ENCODE data around the gene NUDCD3. TPM values are rescaled to one million over a fixed set of nuclear protein-coding genes. Genes with fewer than 3 reads are reported as not detected.
"Not testable (repeated sequence)": the region's sequence is repeated elsewhere in the genome, so short reads cannot be mapped to it uniquely, and the experiment has no call there.

The NUDCD3 gene
- total and polyA plus RNA-seq, 4 experiments from 2014 or later: 55.2 to 108 (median 80.9) TPM

- H3K36me3 ChIP-seq (ENCODE audit: insufficient read depth, low read length): no peaks in the 10 kb centered on the region
- Mint-ChIP-seq H3K36me3 (peaks cover 6 to 10% of the 10 kb centered on the region in 2 donors), H3K4me3 (no peak overlapping the region), H3K27me3 (no peaks in the 10 kb centered on the region), H3K27ac (peak overlapping the region in 3 of 7 donors; percentile 17 to 94 (median 25)), H3K4me1 (peaks cover 51 to 81% (median 58%) of the 10 kb centered on the region in 4 donors), H3K9me3 (no peaks in the 10 kb centered on the region)
- CTCF ChIA-PET (ENCODE audit: partially characterized antibody): no interaction called here
- no peaks in the 10 kb centered on the region for H3K9me3 ChIP-seq (ENCODE audit: control insufficient read depth in 1 of 2, low read length in 2 of 2)
- no peaks in the 10 kb centered on the region for H3K27me3 ChIP-seq (ENCODE audit: insufficient read depth, low read length)
- intact Hi-C loops (cut with micrococcal nuclease): no loop called here
- DNase-seq: no peak
- H3K27ac ChIP-seq (ENCODE audit: low read depth, low read length): no peak overlapping the region
- peaks cover 17% of the 10 kb centered on the region for H3K4me1 ChIP-seq (ENCODE audit: insufficient read depth, low read length)
- POLR2A ChIA-PET (ENCODE audit: partially characterized antibody): interaction anchor here (1.3 kb wide), 1 partner anchor 23 kb away, joined by 4 read pairs; no protein-coding TSS in a partner anchor
- H3K4me3 ChIP-seq (ENCODE audit: low read length in 2 of 2): no peak overlapping the region
Measured at GRCh38 chr7:44438816-44439215, 51.6 kb downstream of the NUDCD3 start.

GRCh38 chr7:44434201-44434600 lies 56.3 kb downstream of the NUDCD3 start:
- peaks cover 3 to 19% of the 10 kb centered on the region in 2 donors for H3K36me3 Mint-ChIP-seq

GRCh38 chr7:44433255-44434022 lies 57.0 kb downstream of the NUDCD3 start:
- Mint-ChIP-seq H3K27me3 (no peaks in the 10 kb centered on the region), H3K4me3 (no peak overlapping the region), H3K27ac (peak overlapping the region in 6 of 7 donors; percentile 7 to 70 (median 15)), H3K9me3 (no peaks in the 10 kb centered on the region), H3K4me1 (peaks cover 39 to 84% (median 49%) of the 10 kb centered on the region in 4 donors), H3K36me3 (peaks cover 3 to 22% of the 10 kb centered on the region in 2 donors)
- peaks cover 5% of the 10 kb centered on the region for H3K36me3 ChIP-seq (ENCODE audit: insufficient read depth, low read length)
- no peak for DNase-seq
- intact Hi-C loops (cut with micrococcal nuclease): no loop called here
- CTCF ChIA-PET (ENCODE audit: partially characterized antibody): interaction anchor here (1.5 to 1.6 kb wide), 3 partner anchors 10 to 29 kb away, joined by 3 to 7 read pairs (median 4); no protein-coding TSS in a partner anchor
- no peaks in the 10 kb centered on the region for H3K9me3 ChIP-seq (ENCODE audit: control insufficient read depth in 1 of 2, low read length in 2 of 2)
- H3K4me1 ChIP-seq (ENCODE audit: insufficient read depth, low read length): peaks cover 12% of the 10 kb centered on the region
- no peak overlapping the region for H3K4me3 ChIP-seq (ENCODE audit: low read length in 2 of 2)
- no peak overlapping the region for H3K27ac ChIP-seq (ENCODE audit: low read depth, low read length)
- no peaks in the 10 kb centered on the region for H3K27me3 ChIP-seq (ENCODE audit: insufficient read depth, low read length)
- POLR2A ChIA-PET (ENCODE audit: partially characterized antibody): interaction anchor here (1.5 kb wide), 1 partner anchor 56 kb away, joined by 5 read pairs; no protein-coding TSS in a partner anchor

More at GRCh38 chr7:44434201-44434600, 56.3 kb downstream of the NUDCD3 start:
- Mint-ChIP-seq H3K4me3 (no peak overlapping the region), H3K27ac (peak overlapping the region in 6 of 7 donors; percentile 13 to 72 (median 58)), H3K27me3 (no peaks in the 10 kb centered on the region), H3K9me3 (no peaks in the 10 kb centered on the region), H3K4me1 (peaks cover 44 to 85% (median 53%) of the 10 kb centered on the region in 4 donors)
- intact Hi-C loops (cut with micrococcal nuclease): no loop called here
- Histone ChIP-seq H3K27ac (ENCODE audit: low read depth, low read length) (no peak overlapping the region), H3K27me3 (ENCODE audit: insufficient read depth, low read length) (no peaks in the 10 kb centered on the region), H3K4me3 (ENCODE audit: low read length in 2 of 2) (no peak overlapping the region), H3K9me3 (ENCODE audit: control insufficient read depth in 1 of 2, low read length in 2 of 2) (no peaks in the 10 kb centered on the region), H3K36me3 (ENCODE audit: insufficient read depth, low read length) (peaks cover 5% of the 10 kb centered on the region), H3K4me1 (ENCODE audit: insufficient read depth, low read length) (peaks cover 12% of the 10 kb centered on the region)
- no peak for DNase-seq
- ChIA-PET POLR2A (ENCODE audit: partially characterized antibody) (no interaction called here), CTCF (ENCODE audit: partially characterized antibody) (interaction anchor here (1.6 kb wide), 1 partner anchor 9 kb away, joined by 4 read pairs; no protein-coding TSS in a partner anchor)

- peaks cover 12% of the 10 kb centered on the region for H3K4me1 ChIP-seq (ENCODE audit: insufficient read depth, low read length)
- DNase-seq: no peak
- ChIA-PET CTCF (ENCODE audit: partially characterized antibody) (interaction anchor here (0.9 to 2.1 kb wide), 6 partner anchors 10 to 133 kb away, joined by 3 to 7 read pairs (median 4); no protein-coding TSS in a partner anchor), POLR2A (ENCODE audit: partially characterized antibody) (interaction anchor here (1.5 kb wide), 1 partner anchor 57 kb away, joined by 5 read pairs; no protein-coding TSS in a partner anchor)
- Mint-ChIP-seq H3K4me3 (no peak overlapping the region), H3K27me3 (no peaks in the 10 kb centered on the region), H3K27ac (peak overlapping the region in 5 of 7 donors; percentile 0 to 60 (median 49)), H3K9me3 (no peaks in the 10 kb centered on the region), H3K4me1 (peaks cover 39 to 78% (median 46%) of the 10 kb centered on the region in 4 donors), H3K36me3 (peaks cover 6 to 28% of the 10 kb centered on the region in 2 donors)
- H3K36me3 ChIP-seq (ENCODE audit: insufficient read depth, low read length): peaks cover 9% of the 10 kb centered on the region
- intact Hi-C loops (cut with micrococcal nuclease): no loop called here
- H3K27me3 ChIP-seq (ENCODE audit: insufficient read depth, low read length): no peaks in the 10 kb centered on the region
- no peak overlapping the region for H3K4me3 ChIP-seq (ENCODE audit: low read length in 2 of 2)
- H3K27ac ChIP-seq (ENCODE audit: low read depth, low read length): no peak overlapping the region
- H3K9me3 ChIP-seq (ENCODE audit: control insufficient read depth in 1 of 2, low read length in 2 of 2): no peaks in the 10 kb centered on the region
Measured at GRCh38 chr7:44432381-44432977, 58.0 kb downstream of the NUDCD3 start.

- ChIA-PET CTCF (ENCODE audit: partially characterized antibody) (interaction anchor here (1.0 to 2.1 kb wide), 5 partner anchors 24 to 135 kb away, joined by 3 to 6 read pairs (median 4); no protein-coding TSS in a partner anchor), POLR2A (ENCODE audit: partially characterized antibody) (no interaction called here)
- no peak overlapping the region for H3K27ac ChIP-seq (ENCODE audit: low read depth, low read length)
- H3K27me3 ChIP-seq (ENCODE audit: insufficient read depth, low read length): no peaks in the 10 kb centered on the region
- Mint-ChIP-seq H3K9me3 (no peaks in the 10 kb centered on the region), H3K27me3 (no peaks in the 10 kb centered on the region), H3K4me3 (no peak overlapping the region), H3K4me1 (peaks cover 30 to 67% (median 39%) of the 10 kb centered on the region in 4 donors), H3K36me3 (peaks cover 12 to 38% of the 10 kb centered on the region in 2 donors), H3K27ac (peak overlapping the region in 1 of 7 donors; percentile 81)
- no peak for DNase-seq
- H3K36me3 ChIP-seq (ENCODE audit: insufficient read depth, low read length): peaks cover 13% of the 10 kb centered on the region
- no peaks in the 10 kb centered on the region for H3K9me3 ChIP-seq (ENCODE audit: control insufficient read depth in 1 of 2, low read length in 2 of 2)
- H3K4me1 ChIP-seq (ENCODE audit: insufficient read depth, low read length): peaks cover 8% of the 10 kb centered on the region
- intact Hi-C loops (cut with micrococcal nuclease): no loop called here
- H3K4me3 ChIP-seq (ENCODE audit: low read length in 2 of 2): no peak overlapping the region
Measured at GRCh38 chr7:44431091-44431608, 59.3 kb downstream of the NUDCD3 start.

- peaks cover 21 to 47% of the 10 kb centered on the region in 2 donors for H3K36me3 Mint-ChIP-seq
- H3K27me3 Mint-ChIP-seq: no peaks in the 10 kb centered on the region
- no peak overlapping the region for H3K4me3 ChIP-seq (ENCODE audit: low read length in 2 of 2)
- H3K4me3 Mint-ChIP-seq: no peak overlapping the region
- ChIA-PET POLR2A (ENCODE audit: partially characterized antibody) (no interaction called here), CTCF (ENCODE audit: partially characterized antibody) (interaction anchor here (0.7 to 1.0 kb wide), 2 partner anchors 135 to 357 kb away, joined by 3 to 4 read pairs; no protein-coding TSS in a partner anchor)
- H3K27ac ChIP-seq (ENCODE audit: low read depth, low read length): no peak overlapping the region
- H3K4me1 ChIP-seq (ENCODE audit: insufficient read depth, low read length): peaks cover 7% of the 10 kb centered on the region
- H3K4me1 Mint-ChIP-seq: peaks cover 22 to 59% (median 32%) of the 10 kb centered on the region in 4 donors
- H3K9me3 Mint-ChIP-seq: no peaks in the 10 kb centered on the region
- H3K9me3 ChIP-seq (ENCODE audit: control insufficient read depth in 1 of 2, low read length in 2 of 2): no peaks in the 10 kb centered on the region
- no peak for DNase-seq
- H3K27ac Mint-ChIP-seq: peak overlapping the region in 1 of 7 donors; percentile 40
- peaks cover 22% of the 10 kb centered on the region for H3K36me3 ChIP-seq (ENCODE audit: insufficient read depth, low read length)
- intact Hi-C loops (cut with micrococcal nuclease): no loop called here
- no peaks in the 10 kb centered on the region for H3K27me3 ChIP-seq (ENCODE audit: insufficient read depth, low read length)
Measured at GRCh38 chr7:44430054-44430453, 60.4 kb downstream of the NUDCD3 start.

- H3K27me3 ChIP-seq (ENCODE audit: insufficient read depth, low read length); H3K9me3 Mint-ChIP-seq; H3K9me3 ChIP-seq (ENCODE audit: control insufficient read depth in 1 of 2, low read length in 2 of 2); intact Hi-C loops (cut with micrococcal nuclease); H3K27ac ChIP-seq (ENCODE audit: low read depth, low read length); POLR2A ChIA-PET (ENCODE audit: partially characterized antibody); H3K4me3 Mint-ChIP-seq; H3K4me1 ChIP-seq (ENCODE audit: insufficient read depth, low read length); H3K27me3 Mint-ChIP-seq; DNase-seq; CTCF ChIA-PET (ENCODE audit: partially characterized antibody); H3K4me3 ChIP-seq (ENCODE audit: low read length in 2 of 2): not testable (repeated sequence)
- H3K36me3 ChIP-seq (ENCODE audit: insufficient read depth, low read length): peaks cover 17% of the 10 kb centered on the region
- Mint-ChIP-seq H3K36me3 (peaks cover 44 to 65% of the 10 kb centered on the region in 2 donors), H3K4me1 (peaks cover 37 to 62% (median 50%) of the 10 kb centered on the region in 4 donors), H3K27ac (peak overlapping the region in 2 of 7 donors; percentile 57 to 77)
Measured at GRCh38 chr7:44424762-44425161, 65.7 kb downstream of the NUDCD3 start.
